Uterus (tissue), 2 donors: ENCODE measurements around the gene TOX2.

ENCODE experiments used
- POLR2A ChIP-seq, 2 donors: fragments of 450-650 bp; IDR thresholded peaks; one replicate each; pipeline ENCODE4 v1.6.1; 2016; ENCODE audit warnings: antibody characterized with exemption in 2 of 2, mild to moderate bottlenecking in 1 of 2, moderate library complexity in 1 of 2
- TF ChIP-seq, protein P1 (sequence below), 4 experiments: fragments of 200-600 bp in 2 of 4; fragments of 450-650 bp in 2 of 4; sonication (generic) in 2 of 4; IDR thresholded peaks; one replicate each; pipeline ENCODE4 v1.5.1; 2016 to 2019; ENCODE audit warnings: antibody characterized with exemption in 4 of 4, mild to moderate bottlenecking in 2 of 4, moderate library complexity in 1 of 4

GRCh38 chr20:44056010-44056698 is 141.5 kb downstream of the TOX2 start:
- TF ChIP-seq POLR2A (IDR thresholded peaks at IDR 0.05) = no peak
- TF ChIP-seq, protein P1, sequence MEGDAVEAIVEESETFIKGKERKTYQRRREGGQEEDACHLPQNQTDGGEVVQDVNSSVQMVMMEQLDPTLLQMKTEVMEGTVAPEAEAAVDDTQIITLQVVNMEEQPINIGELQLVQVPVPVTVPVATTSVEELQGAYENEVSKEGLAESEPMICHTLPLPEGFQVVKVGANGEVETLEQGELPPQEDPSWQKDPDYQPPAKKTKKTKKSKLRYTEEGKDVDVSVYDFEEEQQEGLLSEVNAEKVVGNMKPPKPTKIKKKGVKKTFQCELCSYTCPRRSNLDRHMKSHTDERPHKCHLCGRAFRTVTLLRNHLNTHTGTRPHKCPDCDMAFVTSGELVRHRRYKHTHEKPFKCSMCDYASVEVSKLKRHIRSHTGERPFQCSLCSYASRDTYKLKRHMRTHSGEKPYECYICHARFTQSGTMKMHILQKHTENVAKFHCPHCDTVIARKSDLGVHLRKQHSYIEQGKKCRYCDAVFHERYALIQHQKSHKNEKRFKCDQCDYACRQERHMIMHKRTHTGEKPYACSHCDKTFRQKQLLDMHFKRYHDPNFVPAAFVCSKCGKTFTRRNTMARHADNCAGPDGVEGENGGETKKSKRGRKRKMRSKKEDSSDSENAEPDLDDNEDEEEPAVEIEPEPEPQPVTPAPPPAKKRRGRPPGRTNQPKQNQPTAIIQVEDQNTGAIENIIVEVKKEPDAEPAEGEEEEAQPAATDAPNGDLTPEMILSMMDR (IDR thresholded peaks at IDR 0.05) = peak in 1 of 4 experiments; percentile 7
